GM18861 (cell line): ENCODE results near the gene PARD6G.
A peak's percentile ranks its signal among the peaks of the same experiment; 100 is the strongest.
"Not testable (repeated sequence)": the region's sequence is repeated elsewhere in the genome, so short reads cannot be mapped to it uniquely, and the experiment has no call there.

Source experiments
- ATAC-seq: cut with Tn5 transposase; IDR thresholded peaks from one replicate; pipeline ENCODE4 v1.9.1; 2021; ENCODE audit not compliant: unreplicated experiment

PARD6G gene

DNA sequence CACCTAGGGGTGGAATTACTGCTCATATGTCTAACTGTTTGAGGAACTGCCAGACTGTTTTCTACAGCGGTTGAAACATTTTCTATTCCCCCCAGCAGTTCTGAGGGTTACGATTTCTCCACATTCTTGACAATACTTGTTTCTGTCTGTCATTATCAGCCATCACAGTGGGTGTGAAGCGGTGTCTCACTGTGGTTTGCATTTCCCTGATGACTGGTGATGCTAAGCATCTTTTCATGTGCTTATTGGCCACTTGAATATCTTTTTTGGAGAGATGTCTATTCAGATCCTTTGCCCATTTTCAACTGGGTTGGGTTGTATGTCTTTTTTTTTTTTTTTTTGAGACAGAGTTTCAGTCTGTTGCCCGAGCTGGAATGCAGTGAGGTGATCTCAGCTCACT is 75.3 kb downstream of the PARD6G start:
- no peak for ATAC-seq

- no peak for ATAC-seq
These were observed 76.1 kb downstream of the PARD6G start for GRCh38 chr18:80171054-80171872.

GRCh38 chr18:80170395-80171053 is 76.8 kb downstream of the PARD6G start:
- ATAC-seq: no peak

DNA sequence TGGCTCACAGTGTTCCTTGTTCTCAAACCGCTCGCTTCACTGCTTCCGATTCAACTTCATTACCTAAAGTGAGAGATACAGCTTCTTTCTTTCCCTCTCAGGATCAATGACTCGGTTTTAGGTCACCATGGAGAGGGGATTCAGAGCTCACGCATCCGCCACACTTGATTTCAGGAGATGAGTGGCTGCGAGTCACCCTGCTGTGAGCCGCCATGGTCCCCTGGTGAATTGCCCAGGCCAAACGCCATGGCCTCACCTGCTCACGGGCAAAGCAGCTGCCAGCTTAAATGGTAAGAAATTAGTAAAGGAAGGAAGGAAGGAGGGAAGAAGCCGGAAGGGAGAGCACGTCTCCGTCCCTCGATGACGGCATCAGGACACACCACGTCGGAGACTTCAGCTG is 77.7 kb downstream of the PARD6G start:
- no peak for ATAC-seq

GRCh38 chr18:80168982-80169381 is 78.3 kb downstream of the PARD6G start:
- ATAC-seq: no peak

DNA sequence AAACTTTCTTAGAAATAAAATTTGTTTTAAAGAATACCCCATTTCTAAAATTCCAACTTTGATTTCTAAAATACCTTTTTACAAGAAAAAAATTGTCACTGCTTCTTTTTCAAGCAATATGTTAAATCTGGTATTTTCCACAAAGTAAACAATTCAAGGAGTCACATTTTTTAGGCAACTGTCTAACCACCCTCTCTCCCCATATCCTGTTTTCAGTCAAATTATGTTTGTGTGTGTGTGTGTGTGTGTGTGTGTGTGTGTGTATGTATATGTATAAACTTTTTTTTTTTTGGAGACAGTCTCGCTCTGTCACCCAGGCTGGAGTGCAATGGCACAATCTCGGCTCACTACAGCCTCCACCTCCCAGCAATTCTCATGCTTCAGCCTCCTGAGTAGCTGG is 79.0 kb downstream of the PARD6G start:
- no peak for ATAC-seq

DNA sequence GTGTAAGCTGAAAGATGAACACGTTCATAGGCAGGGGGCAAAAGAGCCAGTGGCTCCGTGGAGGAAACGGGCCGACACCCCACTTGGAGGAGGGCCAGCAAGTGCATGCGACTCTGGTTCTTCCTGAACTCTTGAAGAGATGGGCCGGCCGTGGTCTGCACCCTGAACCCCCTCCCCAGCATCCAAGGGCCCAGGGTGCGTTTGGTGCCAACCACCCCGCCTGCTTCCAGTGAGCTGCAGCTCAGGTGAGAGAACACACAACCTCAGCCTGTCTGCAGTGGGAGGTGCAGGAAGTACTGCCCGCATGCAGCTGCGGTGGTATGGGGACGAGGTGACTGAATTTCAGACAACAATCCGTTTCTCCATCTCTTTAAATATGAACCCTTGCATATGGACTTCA is 79.4 kb downstream of the PARD6G start:
- ATAC-seq: no peak

GRCh38 chr18:80167331-80167730 is 80.0 kb downstream of the PARD6G start:
- no peak for ATAC-seq

DNA sequence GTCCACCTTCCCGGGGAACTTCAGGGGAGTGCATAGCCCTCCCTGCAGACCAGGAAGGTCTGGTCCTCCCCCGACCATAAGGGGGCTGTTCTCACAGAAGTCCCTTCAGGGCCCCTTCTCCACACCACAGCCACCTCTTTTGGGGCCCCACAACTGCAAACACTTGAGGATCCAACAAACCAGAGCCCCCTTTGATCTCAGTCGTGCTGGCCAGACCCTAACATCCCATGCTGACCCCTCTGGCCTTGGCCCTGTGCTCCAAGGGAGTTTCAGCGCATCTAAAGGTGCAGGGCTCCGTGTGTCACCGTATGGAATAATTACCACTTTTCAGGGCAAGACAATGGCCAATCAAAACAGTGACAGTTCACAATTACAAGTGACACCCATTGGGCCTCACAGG is 80.6 kb downstream of the PARD6G start:
- ATAC-seq: no peak

DNA sequence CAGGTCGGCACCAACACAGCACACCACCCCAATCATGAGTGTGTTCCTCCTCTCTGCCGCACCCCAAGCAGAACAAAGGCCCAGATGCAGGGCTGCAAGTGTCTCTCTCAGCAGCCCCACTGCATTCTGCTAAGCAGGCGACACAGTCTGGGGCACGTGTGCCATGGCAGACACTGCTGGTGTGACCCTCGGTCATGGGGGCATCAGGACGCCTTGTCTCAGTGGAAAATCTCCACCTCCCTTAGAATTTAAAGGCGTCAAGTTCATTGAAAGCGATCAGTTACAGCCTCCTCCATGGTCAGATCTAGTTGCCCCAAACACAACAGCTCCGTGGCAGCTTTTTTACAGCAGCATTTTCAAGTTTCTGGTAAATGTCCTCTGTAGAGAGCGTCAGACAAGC is 81.1 kb downstream of the PARD6G start:
- no peak for ATAC-seq

DNA sequence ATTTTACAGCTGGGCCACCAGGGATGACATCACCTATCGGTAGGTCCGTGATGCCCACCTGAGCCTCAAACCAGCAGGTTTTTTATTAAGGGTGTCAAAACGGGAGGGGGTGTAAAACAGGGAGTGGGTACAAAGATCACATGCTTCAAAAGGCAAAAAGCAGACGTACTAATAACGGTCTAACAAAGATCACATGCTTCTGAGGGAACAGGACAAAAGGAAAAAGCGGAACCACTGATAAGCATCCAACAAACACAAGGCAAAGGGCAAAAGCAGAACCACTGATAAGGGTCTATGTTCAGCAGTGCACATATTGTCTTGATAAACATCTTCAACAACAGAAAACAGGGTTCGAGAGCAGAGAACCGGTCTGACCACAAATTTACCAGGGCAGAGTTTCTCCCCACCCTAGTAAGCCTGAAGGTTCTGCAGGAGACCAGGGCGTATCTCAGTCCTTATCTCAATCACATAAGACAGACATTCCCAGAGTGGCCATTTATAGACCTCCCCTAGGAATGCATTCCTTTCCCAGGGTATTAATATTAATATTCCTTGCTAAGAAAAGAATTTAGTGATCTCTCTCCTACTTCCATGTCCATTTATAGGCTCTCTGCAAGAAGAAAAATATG is 82.5 kb downstream of the PARD6G start:
- not testable (repeated sequence) for ATAC-seq

GRCh38 chr18:80163183-80163582 is 84.1 kb downstream of the PARD6G start:
- no peak for ATAC-seq

DNA sequence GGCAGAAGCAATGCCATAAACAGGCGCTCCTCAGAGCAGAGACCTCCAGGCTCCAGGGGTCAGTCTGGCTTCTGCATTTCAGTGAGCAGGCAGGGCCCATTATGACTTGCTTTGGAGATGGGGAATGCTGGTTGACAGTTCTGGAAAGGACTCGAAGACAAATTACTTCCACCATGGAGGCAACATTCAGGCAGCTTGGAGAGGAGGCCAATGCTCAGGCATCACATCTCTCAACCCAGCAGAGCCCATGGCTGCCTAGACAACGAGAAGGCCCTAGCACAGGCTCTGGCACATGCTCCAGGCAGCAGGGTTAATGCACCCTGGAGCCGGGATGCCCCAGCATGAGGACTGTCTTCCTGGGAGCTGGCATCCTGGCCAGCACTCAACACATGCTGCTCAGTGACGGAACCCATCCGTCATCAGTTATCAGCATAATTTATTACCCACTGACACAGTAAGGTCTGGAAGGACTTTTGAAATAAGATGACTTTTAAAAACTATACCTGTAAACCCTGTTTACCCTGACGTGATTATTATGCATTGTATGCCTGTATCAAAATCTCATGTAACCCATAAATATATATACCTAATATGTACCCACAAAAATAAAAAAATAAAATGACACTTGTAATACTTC is 85.4 kb downstream of the PARD6G start:
- no peak for ATAC-seq

GRCh38 chr18:80159713-80160636 is 87.3 kb downstream of the PARD6G start:
- peak; percentile 50 for ATAC-seq

DNA sequence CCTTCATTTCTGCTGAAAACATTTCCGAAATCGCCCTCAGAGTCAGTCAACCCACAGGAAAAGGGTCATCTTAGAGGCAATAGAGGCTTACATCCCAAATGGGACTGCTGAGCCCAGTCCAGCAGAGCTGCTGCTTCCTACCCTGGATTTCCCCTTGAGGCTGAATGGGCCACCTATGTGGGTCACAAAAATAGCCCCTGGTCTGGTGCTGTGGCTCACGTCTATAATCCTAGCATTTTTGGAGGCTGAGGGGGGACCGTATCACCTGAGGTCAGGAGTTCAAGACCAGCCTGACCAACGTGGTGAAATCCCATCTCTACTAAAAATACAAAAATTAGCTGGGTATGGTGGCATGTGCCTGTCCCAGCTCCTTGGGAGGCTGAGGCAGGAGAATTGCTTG is 88.9 kb downstream of the PARD6G start:
- no peak for ATAC-seq

DNA sequence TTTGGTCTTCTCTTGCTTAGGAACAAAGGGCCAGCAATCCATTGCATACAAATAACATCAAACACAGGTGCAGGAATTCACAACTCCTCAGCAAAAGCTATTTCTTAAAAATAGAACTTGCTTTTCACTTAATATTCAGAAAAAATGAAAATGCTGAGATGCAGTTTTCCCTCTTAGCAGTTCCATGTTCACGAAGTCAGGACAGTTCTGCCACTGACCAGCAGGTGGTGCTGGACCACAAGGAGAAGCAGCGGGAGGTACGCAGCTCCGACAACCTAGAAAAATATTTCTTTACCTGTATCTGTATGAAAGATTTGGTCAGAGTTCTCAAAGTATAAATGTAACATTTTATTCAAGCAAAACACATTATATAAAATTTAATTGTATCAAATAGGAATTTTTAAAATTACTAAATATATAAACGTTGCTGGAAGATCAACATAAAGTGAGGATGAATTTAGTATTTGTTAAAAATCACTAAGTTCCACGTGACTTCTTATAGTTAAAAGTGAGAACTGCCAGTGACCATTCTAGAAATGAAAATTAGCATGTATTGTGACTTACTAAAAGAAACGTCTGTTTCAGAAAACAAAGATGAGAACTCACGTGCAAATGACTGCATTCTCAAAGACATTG is 89.5 kb downstream of the PARD6G start:
- ATAC-seq: no peak

DNA sequence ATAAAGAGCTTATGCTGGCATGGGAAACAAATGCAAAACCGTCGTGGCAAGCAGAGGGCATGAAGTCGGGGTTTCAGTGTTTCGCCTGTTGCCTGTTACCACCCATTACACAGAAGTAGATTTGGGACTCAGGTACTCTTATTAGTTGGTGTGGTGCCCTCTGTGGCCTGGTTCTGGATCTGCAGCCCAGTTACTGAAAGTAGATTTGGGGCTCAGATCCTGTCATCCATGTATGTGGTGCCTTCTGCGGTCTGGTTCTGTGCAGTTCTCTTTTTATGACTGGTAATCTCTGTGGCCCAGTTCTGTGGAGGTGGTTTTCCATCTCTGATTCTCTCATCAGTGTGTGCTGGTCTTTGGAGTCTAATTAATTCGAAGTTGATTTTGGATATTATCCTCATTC is 93.0 kb downstream of the PARD6G start:
- ATAC-seq: peak; percentile 55

GRCh38 chr18:80149667-80150066 is 97.6 kb downstream of the PARD6G start:
- no peak for ATAC-seq

GRCh38 chr18:80148326-80149199 is 98.8 kb downstream of the PARD6G start:
- ATAC-seq: peak; percentile 14
